ENCODE results near the gene CINP.
"Not testable (repeated sequence)": the region's sequence is repeated elsewhere in the genome, so short reads cannot be mapped to it uniquely, and the experiment has no call there.

Gene CINP

GRCh38 chr14:102320033-102320660 lies 42.5 kb downstream of the CINP start:
- DNase-seq (ENCODE audit: low read depth): peak; percentile 63

- DNase-seq (ENCODE audit: low read depth): peak; percentile 85
Measured at GRCh38 chr14:102319351-102320032, 43.2 kb downstream of the CINP start, which contains the start of gene ZNF839. Gene ZNF839 (plus strand): TSS chr14:102319746. CDS start chr14:102319766, 20 bp downstream.

- no peak for DNase-seq (ENCODE audit: low read depth)
Measured at GRCh38 chr14:102318781-102319276, 43.9 kb downstream of the CINP start.

- no peak for DNase-seq (ENCODE audit: low read depth)
Measured at GRCh38 chr14:102317564-102318248, 45.0 kb downstream of the CINP start.

GRCh38 chr14:102316743-102317563 lies 45.7 kb downstream of the CINP start:
- DNase-seq (ENCODE audit: low read depth): peak; percentile 90

GRCh38 chr14:102316338-102316742 lies 46.4 kb downstream of the CINP start:
- peak; percentile 72 for DNase-seq (ENCODE audit: low read depth)

- DNase-seq (ENCODE audit: low read depth): no peak
Measured at GRCh38 chr14:102315121-102315520, 47.6 kb downstream of the CINP start.

GRCh38 chr14:102314242-102315011 lies 48.3 kb downstream of the CINP start:
- DNase-seq (ENCODE audit: low read depth): peak; percentile 84

- peak; percentile 94 for DNase-seq (ENCODE audit: low read depth)
Measured at GRCh38 chr14:102304611-102305506, 57.8 kb downstream of the CINP start, which contains the start of gene MOK. Gene MOK (minus strand): TSS chr14:102305164. CDS start chr14:102304968, 196 bp downstream.

- DNase-seq (ENCODE audit: low read depth): no peak
Measured at GRCh38 chr14:102303664-102304063, 59.0 kb downstream of the CINP start.

- DNase-seq (ENCODE audit: low read depth): not testable (repeated sequence)
Measured at GRCh38 chr14:102298303-102299070, 64.2 kb downstream of the CINP start.

Measured in iris pigment epithelial cell (primary cell).